Inflammatory macrophage treated with lipopolysaccharide for 1 hour (primary cell): ENCODE measurements around the gene MYO1F.
A peak's percentile ranks its signal among the peaks of the same experiment; 100 is the strongest.
"Not testable (repeated sequence)": the region's sequence is repeated elsewhere in the genome, so short reads cannot be mapped to it uniquely, and the experiment has no call there.

ENCODE experiments used
- DNase-seq, 2 donors: peaks; one replicate each; pipeline ENCODE4 v3.0.0-alpha.2; 2020 to 2022

The MYO1F gene

GRCh38 chr19:8577247-8577646, at the start of gene MYO1F:
Gene MYO1F (minus strand): TSS chr19:8577442. CDS start chr19:8577309, 133 bp downstream.
- DNase-seq, result peak; percentile 60 to 61

- no peak for DNase-seq
These were observed 49.6 kb upstream of the MYO1F start for GRCh38 chr19:8626842-8627241.

- not testable (repeated sequence) for DNase-seq
These were observed 45.6 kb upstream of the MYO1F start for GRCh38 chr19:8622886-8623285.

- DNase-seq, result no peak
These were observed 41.5 kb upstream of the MYO1F start for GRCh38 chr19:8618751-8619150.

GRCh38 chr19:8617984-8618383, 40.7 kb upstream of the MYO1F start:
- no peak for DNase-seq

- not testable (repeated sequence) for DNase-seq
These were observed 40.1 kb upstream of the MYO1F start for GRCh38 chr19:8617325-8617724.

GRCh38 chr19:8616861-8617260, 39.6 kb upstream of the MYO1F start:
- DNase-seq, result no peak

- DNase-seq, result peak; percentile 60 to 91
These were observed 38.8 kb upstream of the MYO1F start for GRCh38 chr19:8615813-8616596.

GRCh38 chr19:8615024-8615423, 37.8 kb upstream of the MYO1F start:
- no peak for DNase-seq

GRCh38 chr19:8614455-8614854, 37.2 kb upstream of the MYO1F start:
- DNase-seq, result no peak

- DNase-seq, result no peak
These were observed 35.5 kb upstream of the MYO1F start for GRCh38 chr19:8612807-8613171.

GRCh38 chr19:8611877-8612806, 34.9 kb upstream of the MYO1F start:
- no peak for DNase-seq

- no peak for DNase-seq
These were observed 34.2 kb upstream of the MYO1F start for GRCh38 chr19:8611391-8611876.

GRCh38 chr19:8610936-8611300, 33.7 kb upstream of the MYO1F start:
- DNase-seq, result no peak

GRCh38 chr19:8610041-8610935, 33.0 kb upstream of the MYO1F start, which contains the start of gene ADAMTS10:
Gene ADAMTS10 (minus strand): TSS chr19:8610715. CDS start chr19:8605710, 5,005 bp downstream.
- DNase-seq, result no peak

- DNase-seq, result peak; percentile 25 to 33
These were observed 32.2 kb upstream of the MYO1F start for GRCh38 chr19:8609279-8610040.

GRCh38 chr19:8608941-8609278, 31.7 kb upstream of the MYO1F start:
- DNase-seq, result no peak

- DNase-seq, result no peak
These were observed 30.1 kb upstream of the MYO1F start for GRCh38 chr19:8607386-8607785.

- DNase-seq, result no peak
These were observed 28.3 kb upstream of the MYO1F start for GRCh38 chr19:8605514-8605913.

- no peak for DNase-seq
These were observed 24.6 kb upstream of the MYO1F start for GRCh38 chr19:8601796-8602195.

- DNase-seq, result no peak
These were observed 23.6 kb upstream of the MYO1F start for GRCh38 chr19:8600816-8601215.

GRCh38 chr19:8600064-8600463, 22.8 kb upstream of the MYO1F start:
- no peak for DNase-seq
